HG02571 (cell line): ENCODE results near the gene GRK5.

Experiments used
- ATAC-seq: cut with Tn5 transposase; IDR thresholded peaks from one replicate; pipeline ENCODE4 v1.9.1; 2021; ENCODE audit warnings: mild to moderate bottlenecking, moderate library complexity; ENCODE audit not compliant: unreplicated experiment

The GRK5 gene

GRCh38 chr10:119197921-119198320 is 9.4 kb upstream of the GRK5 start:
- no peak for ATAC-seq

- ATAC-seq: no peak
Measured at GRCh38 chr10:119198438-119198837, 8.9 kb upstream of the GRK5 start.

GRCh38 chr10:119199231-119199992 is 8.0 kb upstream of the GRK5 start:
- no peak for ATAC-seq

GRCh38 chr10:119201233-119201632 is 6.1 kb upstream of the GRK5 start:
- no peak for ATAC-seq

- no peak for ATAC-seq
Measured at GRCh38 chr10:119203006-119203405, 4.4 kb upstream of the GRK5 start.

GRCh38 chr10:119205894-119206602 is 1.3 kb upstream of the GRK5 start:
- no peak for ATAC-seq

- ATAC-seq: peak; percentile 56
Measured at GRCh38 chr10:119206603-119207365, 587 bp upstream of the GRK5 start.

GRCh38 chr10:119207713-119208552 is 562 bp downstream of the GRK5 start:
- ATAC-seq: peak; percentile 5

GRCh38 chr10:119208553-119208940 is 1.2 kb downstream of the GRK5 start:
- no peak for ATAC-seq

GRCh38 chr10:119209035-119209735 is 1.8 kb downstream of the GRK5 start:
- ATAC-seq: no peak

- no peak for ATAC-seq
Measured at GRCh38 chr10:119209736-119210355, 2.5 kb downstream of the GRK5 start.

- ATAC-seq: no peak
Measured at GRCh38 chr10:119210633-119211032, 3.3 kb downstream of the GRK5 start.

- ATAC-seq: no peak
Measured at GRCh38 chr10:119211176-119211575, 3.8 kb downstream of the GRK5 start.

- no peak for ATAC-seq
Measured at GRCh38 chr10:119211625-119212441, 4.5 kb downstream of the GRK5 start.

GRCh38 chr10:119215371-119215770 is 8.0 kb downstream of the GRK5 start:
- ATAC-seq: no peak

- ATAC-seq: no peak
Measured at GRCh38 chr10:119216127-119216526, 8.8 kb downstream of the GRK5 start.

- ATAC-seq: no peak
Measured at GRCh38 chr10:119217401-119217800, 10.0 kb downstream of the GRK5 start.

GRCh38 chr10:119217991-119218490 is 10.7 kb downstream of the GRK5 start:
- no peak for ATAC-seq

GRCh38 chr10:119219871-119220270 is 12.5 kb downstream of the GRK5 start:
- ATAC-seq: no peak
